GOT3 (cell line): Measurements from ENCODE around the gene GNG3.

Source experiments
- DNase-seq: peaks from one replicate; lab custom pipeline; 2025; ENCODE audit warnings: mixed read lengths; lab: John Stamatoyannopoulos, UW

The GNG3 gene

GRCh38 chr11:62757846-62758788, 50.6 kb downstream of the GNG3 start:
- DNase-seq: no peak
